ENCODE data around the gene VIPR2. TPM values are rescaled to one million over a fixed set of nuclear protein-coding genes. Genes with fewer than 3 reads are reported as not detected.

Gene VIPR2
- total and polyA plus RNA-seq, 2 of the 13 experiments (the other 11 are each of a cell fraction or from before 2014, with no cell fraction given) = not detected

GRCh38 chr7:159125955-159126270 is 18.8 kb downstream of the VIPR2 start (continued):
- TF ChIP-seq ZUFSP (CRISPR knock-in tag; IDR thresholded peaks at IDR 0.05; ENCODE audit: borderline replicate concordance) = no peak
- TF ChIP-seq THAP11 (CRISPR knock-in tag; IDR thresholded peaks at IDR 0.05) = peak; percentile 31; the same call in 1 of the 2 replicates
- 0 out of 2 replicates have a peak, but pooled peaks have one; percentile 24 for TF ChIP-seq POGK (CRISPR knock-in tag; conservative IDR thresholded peaks at IDR 0.05)
- no peak for TF ChIP-seq THAP8 (CRISPR knock-in tag; IDR thresholded peaks at IDR 0.05; ENCODE audit: borderline replicate concordance)
- no peak for TF ChIP-seq ZBTB21 (CRISPR knock-in tag; IDR thresholded peaks at IDR 0.05)
- peak; percentile 77; the same call in 1 of the 2 replicates for TF ChIP-seq ZNF121 (CRISPR knock-in tag; IDR thresholded peaks at IDR 0.05)
- TF ChIP-seq MAF1 (CRISPR knock-in tag; IDR thresholded peaks at IDR 0.05; ENCODE audit: borderline replicate concordance) = no peak
- TF ChIP-seq KDM1A (CRISPR knock-in tag; IDR thresholded peaks at IDR 0.05) = peak; percentile 40; the same call in 1 of the 2 replicates
- TF ChIP-seq ZBTB4 (CRISPR knock-in tag; IDR thresholded peaks at IDR 0.05; ENCODE audit: borderline replicate concordance) = no peak
- TF ChIP-seq SMYD3 (CRISPR knock-in tag; IDR thresholded peaks at IDR 0.05) = no peak
- TF ChIP-seq KLF16 (CRISPR knock-in tag; IDR thresholded peaks at IDR 0.05) = 0 out of 4 replicates have a peak, but pooled peaks of 1 of the 2 experiments have one; percentile 25
- TF ChIP-seq SOX13 (IDR thresholded peaks at IDR 0.05) = no peak
- TF ChIP-seq SOX13 (CRISPR knock-in tag; conservative IDR thresholded peaks at IDR 0.05 in 1 of 2, IDR thresholded peaks at IDR 0.05 in 1 of 2) = peak in 1 of 2 experiments; percentile 79; a peak in 2 of 4 replicates
- TF ChIP-seq YY1 (IDR thresholded peaks at IDR 0.05; ENCODE audit: insufficient read depth, insufficient replicate concordance, low read depth, low read length) = no peak
- no peak for TF ChIP-seq SP4 (CRISPR knock-in tag; IDR thresholded peaks at IDR 0.05)
- peak; percentile 63 for TF ChIP-seq FOXA3 (CRISPR knock-in tag; IDR thresholded peaks at IDR 0.05)
- TF ChIP-seq GPBP1L1 (CRISPR knock-in tag; IDR thresholded peaks at IDR 0.05) = no peak
- no peak for TF ChIP-seq ZNF296 (CRISPR knock-in tag; conservative IDR thresholded peaks at IDR 0.05)
- no peak for TF ChIP-seq ZBTB25 (CRISPR knock-in tag; IDR thresholded peaks at IDR 0.05)
- no peak for TF ChIP-seq LBX2 (CRISPR knock-in tag; IDR thresholded peaks at IDR 0.05; ENCODE audit: borderline replicate concordance)
